Fibroblast of lung (primary cell): ENCODE results near the gene CD244.

Experiments used
- EZH2 ChIP-seq: IDR thresholded peaks from 2 replicates; pipeline ENCODE4 v1.5.1; 2012; ENCODE audit warnings: low read length, control low read depth, mild to moderate bottlenecking; ENCODE audit errors: missing control alignments
- TF ChIP-seq, protein P1 (sequence below), 2 donors: IDR thresholded peaks in 1 of 2; conservative IDR thresholded peaks in 1 of 2; 1 replicate in 1 of 2; 2 replicates in 1 of 2; pipeline ENCODE4 v1.5.1; 2011 to 2012; ENCODE audit warnings: low read length in 2 of 2, control low read depth in 1 of 2, inconsistent platforms in 1 of 2, low read depth in 1 of 2, mild to moderate bottlenecking in 1 of 2

DNA sequence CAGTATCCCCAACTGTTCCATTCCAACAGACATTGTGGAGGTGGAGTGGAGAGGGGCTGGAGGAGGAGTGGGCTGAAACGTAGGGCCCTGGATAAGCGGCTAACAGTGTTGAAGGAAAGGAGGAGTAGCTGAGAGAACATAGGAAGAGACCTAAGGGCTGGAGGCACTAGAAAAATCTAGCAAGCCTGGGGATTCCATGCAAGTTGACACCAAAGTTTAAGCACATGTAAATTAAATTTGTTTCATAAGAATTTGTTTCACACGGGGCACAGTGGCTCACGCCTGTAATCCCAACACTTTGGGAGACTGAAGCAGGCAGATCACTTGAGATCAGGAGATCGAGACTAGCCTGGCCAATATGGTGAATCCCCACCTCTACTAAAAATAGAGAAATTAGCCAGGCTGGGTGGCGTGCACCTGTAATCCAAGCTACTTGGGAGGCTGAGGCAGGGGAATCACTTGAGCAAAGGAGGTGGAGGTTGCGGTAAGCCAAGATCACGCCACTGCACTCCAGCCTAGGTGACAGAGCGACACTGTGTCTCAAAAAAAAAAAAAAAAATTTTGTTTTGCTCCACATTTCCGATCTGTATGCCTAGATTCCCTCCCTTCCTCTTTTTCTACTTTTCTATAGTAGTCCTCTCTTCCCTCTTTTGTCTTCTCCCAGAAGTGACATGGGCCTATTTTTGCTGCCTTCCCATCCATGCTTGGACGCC lies 530 bp upstream of the CD244 start:
- TF ChIP-seq, protein P1, sequence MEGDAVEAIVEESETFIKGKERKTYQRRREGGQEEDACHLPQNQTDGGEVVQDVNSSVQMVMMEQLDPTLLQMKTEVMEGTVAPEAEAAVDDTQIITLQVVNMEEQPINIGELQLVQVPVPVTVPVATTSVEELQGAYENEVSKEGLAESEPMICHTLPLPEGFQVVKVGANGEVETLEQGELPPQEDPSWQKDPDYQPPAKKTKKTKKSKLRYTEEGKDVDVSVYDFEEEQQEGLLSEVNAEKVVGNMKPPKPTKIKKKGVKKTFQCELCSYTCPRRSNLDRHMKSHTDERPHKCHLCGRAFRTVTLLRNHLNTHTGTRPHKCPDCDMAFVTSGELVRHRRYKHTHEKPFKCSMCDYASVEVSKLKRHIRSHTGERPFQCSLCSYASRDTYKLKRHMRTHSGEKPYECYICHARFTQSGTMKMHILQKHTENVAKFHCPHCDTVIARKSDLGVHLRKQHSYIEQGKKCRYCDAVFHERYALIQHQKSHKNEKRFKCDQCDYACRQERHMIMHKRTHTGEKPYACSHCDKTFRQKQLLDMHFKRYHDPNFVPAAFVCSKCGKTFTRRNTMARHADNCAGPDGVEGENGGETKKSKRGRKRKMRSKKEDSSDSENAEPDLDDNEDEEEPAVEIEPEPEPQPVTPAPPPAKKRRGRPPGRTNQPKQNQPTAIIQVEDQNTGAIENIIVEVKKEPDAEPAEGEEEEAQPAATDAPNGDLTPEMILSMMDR (conservative IDR thresholded peaks at IDR 0.05 in 1 of 2, IDR thresholded peaks at IDR 0.05 in 1 of 2; ENCODE audit: low read depth in 1 of 2, low read length in 2 of 2), result no peak
- no peak for TF ChIP-seq EZH2
